OCI-LY3 (cell line): Measurements from ENCODE around the gene FZD2.

Experiments used
- CTCF ChIP-seq: fragments of 200-600, 300-600 bp; sonication (generic); IDR thresholded peaks from 2 replicates; pipeline ENCODE4 v1.5.1; 2014; ENCODE audit warnings: antibody characterized with exemption, low read length, low read depth
- EZH2phosphoT487 ChIP-seq: fragments of 200-600 bp; shearing (Covaris generic); IDR thresholded peaks from 2 replicates; pipeline ENCODE4 v1.6.1; 2018; ENCODE audit warnings: antibody characterized with exemption, mixed run types, low read depth

- TF ChIP-seq CTCF, result no peak
- no peak for TF ChIP-seq EZH2phosphoT487
These were observed at the start of gene FZD2 for GRCh38 chr17:44556832-44557606.
